ENCODE results near the gene DCC. TPM values are rescaled to one million over a fixed set of nuclear protein-coding genes. Genes with fewer than 3 reads are reported as not detected.

DCC gene
- total and polyA plus RNA-seq, 2 donors (not counting 1 experiment from before 2014, with no cell fraction given): not detected

DNA sequence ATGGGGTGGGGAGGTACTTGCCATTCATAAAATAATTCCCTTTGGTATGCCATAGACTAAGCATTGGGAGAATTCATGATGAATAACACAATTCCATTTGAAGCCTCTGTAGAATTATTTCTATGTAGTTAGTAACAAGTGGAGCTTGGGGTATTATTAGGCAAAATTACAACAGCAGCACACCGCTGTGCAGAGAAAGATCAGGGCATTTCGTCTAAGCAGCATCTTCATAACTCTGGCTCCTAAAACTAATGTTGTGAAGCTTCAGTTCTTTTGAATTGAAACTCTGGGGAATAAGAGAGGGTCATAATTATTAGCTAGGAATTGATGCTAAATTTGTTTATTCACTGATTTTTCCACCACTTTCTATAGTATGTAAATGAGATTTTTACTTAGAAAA is 630.7 kb downstream of the DCC start:
- H4K20me1 ChIP-seq (ENCODE audit: control insufficient read depth, insufficient read depth, low read length, poor library complexity, severe bottlenecking): no peaks in the 10 kb centered on the region
- no peak for ATAC-seq (ENCODE audit: low read depth)
- H3K4me3 Mint-ChIP-seq: no peak overlapping the region
- H3K9ac ChIP-seq (ENCODE audit: low read length): no peak overlapping the region
- no peaks in the 10 kb centered on the region for H3K27me3 ChIP-seq (replicated peaks in 1 of 4; ENCODE audit: control extremely low read depth in 1 of 4, control insufficient read depth in 3 of 4, insufficient read depth in 4 of 4, low read length in 3 of 4)
- H3K27ac Mint-ChIP-seq: no peak overlapping the region
- no peaks in the 10 kb centered on the region for H3K4me1 Mint-ChIP-seq
- H3K36me3 ChIP-seq (replicated peaks in 1 of 2; ENCODE audit: control extremely low read depth in 1 of 2, control insufficient read depth in 1 of 2, extremely low read depth in 1 of 2, insufficient read depth in 2 of 2, low read length in 1 of 2): no peaks in the 10 kb centered on the region
- no peak overlapping the region for H3K27ac ChIP-seq (ENCODE audit: low read length in 2 of 2)
- H2AFZ ChIP-seq (ENCODE audit: insufficient read depth, low read depth, low read length, poor library complexity, severe bottlenecking): no peak overlapping the region
- H3K79me2 ChIP-seq (ENCODE audit: control insufficient read depth, insufficient read depth, low read length): no peaks in the 10 kb centered on the region
- H3K4me1 ChIP-seq (ENCODE audit: control insufficient read depth in 2 of 2, insufficient read depth in 2 of 2, low read length in 2 of 2): no peaks in the 10 kb centered on the region
- no peaks in the 10 kb centered on the region for H3K27me3 Mint-ChIP-seq
- intact Hi-C loops (cut with micrococcal nuclease): no loop called here
- ChIA-PET POLR2A (no interaction called here), CTCF (no interaction called here)
- 86% methylated on average over 2 of the region's 2 CpGs for WGBS (ENCODE audit: insufficient coverage)
- no peaks in the 10 kb centered on the region for H3K9me3 ChIP-seq (ENCODE audit: control extremely low read depth in 1 of 3, control insufficient read depth in 2 of 3, insufficient read depth in 1 of 3, low read length in 2 of 3)
- no peak overlapping the region for H3K4me2 ChIP-seq (replicated peaks; ENCODE audit: low read depth, low read length, poor library complexity, severe bottlenecking)
- H3K9me3 Mint-ChIP-seq (ENCODE audit: insufficient read depth): peaks cover 2% of the 10 kb centered on the region
- H3K4me3 ChIP-seq (ENCODE audit: control extremely low read depth in 1 of 5, extremely low read depth in 1 of 5, insufficient read depth in 1 of 5, low read depth in 2 of 5, low read length in 4 of 5): no peak overlapping the region
- TF ChIP-seq CTCF (IDR thresholded peaks at IDR 0.05) (no peak), EZH2 (IDR thresholded peaks at IDR 0.05; ENCODE audit: borderline replicate concordance, insufficient read depth, low read depth, low read length, poor library complexity, severe bottlenecking) (no peak)
- DNase-seq: no peak

DNA sequence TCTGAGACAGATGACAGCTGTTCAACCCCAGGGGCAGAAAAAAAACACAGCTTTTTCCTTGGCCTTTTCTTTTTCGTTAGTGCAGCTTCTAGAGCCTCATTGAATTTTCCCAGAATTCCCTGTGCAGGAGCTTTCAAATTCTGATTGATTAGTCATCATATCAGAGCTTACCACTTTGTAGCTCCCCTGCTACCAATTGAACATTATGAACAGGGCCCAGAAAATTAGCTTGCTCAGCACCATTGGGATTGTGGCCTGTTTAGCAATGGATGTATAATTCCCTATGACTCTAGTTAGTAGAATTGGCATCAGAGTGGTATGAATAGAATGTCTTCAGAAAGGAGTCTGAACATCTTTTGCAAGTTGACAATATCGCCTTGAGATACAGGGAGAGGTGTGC is 631.1 kb downstream of the DCC start:
- POLR2A ChIA-PET: no interaction called here
- Histone ChIP-seq H3K4me2 (replicated peaks; ENCODE audit: low read depth, low read length, poor library complexity, severe bottlenecking) (no peak overlapping the region), H3K79me2 (ENCODE audit: control insufficient read depth, insufficient read depth, low read length) (no peaks in the 10 kb centered on the region), H3K9me3 (ENCODE audit: control extremely low read depth in 1 of 3, control insufficient read depth in 2 of 3, insufficient read depth in 1 of 3, low read length in 2 of 3) (no peaks in the 10 kb centered on the region), H3K27ac (ENCODE audit: low read length in 2 of 2) (no peak overlapping the region), H3K4me1 (ENCODE audit: control insufficient read depth in 2 of 2, insufficient read depth in 2 of 2, low read length in 2 of 2) (no peaks in the 10 kb centered on the region), H3K4me3 (ENCODE audit: control extremely low read depth in 1 of 5, extremely low read depth in 1 of 5, insufficient read depth in 1 of 5, low read depth in 2 of 5, low read length in 4 of 5) (no peak overlapping the region), H4K20me1 (ENCODE audit: control insufficient read depth, insufficient read depth, low read length, poor library complexity, severe bottlenecking) (no peaks in the 10 kb centered on the region), H3K9ac (ENCODE audit: low read length) (no peak overlapping the region), H2AFZ (ENCODE audit: insufficient read depth, low read depth, low read length, poor library complexity, severe bottlenecking) (no peak overlapping the region), H3K27me3 (replicated peaks in 1 of 4; ENCODE audit: control extremely low read depth in 1 of 4, control insufficient read depth in 3 of 4, insufficient read depth in 4 of 4, low read length in 3 of 4) (no peaks in the 10 kb centered on the region), H3K36me3 (replicated peaks in 1 of 2; ENCODE audit: control extremely low read depth in 1 of 2, control insufficient read depth in 1 of 2, extremely low read depth in 1 of 2, insufficient read depth in 2 of 2, low read length in 1 of 2) (no peaks in the 10 kb centered on the region)
- intact Hi-C loops (cut with micrococcal nuclease): no loop called here
- no peak for DNase-seq
- Mint-ChIP-seq H3K4me1 (no peaks in the 10 kb centered on the region), H3K27ac (no peak overlapping the region), H3K27me3 (no peaks in the 10 kb centered on the region), H3K4me3 (no peak overlapping the region), H3K9me3 (ENCODE audit: insufficient read depth) (peaks cover 3% of the 10 kb centered on the region)
- no peak for ATAC-seq (ENCODE audit: low read depth)
- CTCF ChIA-PET: no interaction called here
- WGBS (ENCODE audit: insufficient coverage): 63% methylated on average over 1 of the region's 2 CpGs
- no peak for TF ChIP-seq EZH2 (IDR thresholded peaks at IDR 0.05; ENCODE audit: borderline replicate concordance, insufficient read depth, low read depth, low read length, poor library complexity, severe bottlenecking)
- no peak for TF ChIP-seq CTCF (IDR thresholded peaks at IDR 0.05)

All from B cell (primary cell).